Mesendoderm (in vitro differentiated cells): ENCODE data around the gene ZNF639.
A peak's percentile ranks its signal among the peaks of the same experiment; 100 is the strongest.

Experiments used
- DNase-seq: peaks from one replicate; pipeline ENCODE4 v3.0.0; 2013
- H2AK5ac ChIP-seq: 2 replicates; pipeline ENCODE4 v1.6.1; 2013; ENCODE audit warnings: low read length, inconsistent platforms
- H2BK120ac ChIP-seq: 2 replicates; pipeline ENCODE4 v1.6.1; 2013; ENCODE audit warnings: low read depth, mild to moderate bottlenecking, low read length, moderate library complexity, mixed read lengths
- H2BK15ac ChIP-seq: replicated peaks from 2 replicates; pipeline ENCODE4 v1.6.1; 2013; ENCODE audit warnings: low read depth, mild to moderate bottlenecking, moderate library complexity
- H2BK5ac ChIP-seq: 2 replicates; pipeline ENCODE4 v1.6.1; 2013; ENCODE audit warnings: low read length, inconsistent platforms
- H3K18ac ChIP-seq: 2 replicates; pipeline ENCODE4 v1.6.1; 2013; ENCODE audit warnings: mild to moderate bottlenecking, low read length, mixed read lengths
- H3K23ac ChIP-seq: one replicate; pipeline ENCODE4 v1.6.1; 2013; ENCODE audit warnings: low read length
- H3K27ac ChIP-seq: 2 replicates; pipeline ENCODE4 v1.5.1; 2013; ENCODE audit warnings: low read depth, mild to moderate bottlenecking, inconsistent platforms, low read length, moderate library complexity
- H3K27me3 ChIP-seq: 2 replicates; pipeline ENCODE4 v1.6.1; 2013; ENCODE audit warnings: low read length, control low read depth, mild to moderate bottlenecking, inconsistent platforms; ENCODE audit not compliant: insufficient read depth, poor library complexity
- H3K36me3 ChIP-seq: 2 replicates; pipeline ENCODE4 v1.6.1; 2013; ENCODE audit warnings: low read length, inconsistent platforms; ENCODE audit not compliant: control insufficient read depth, insufficient read depth
- H3K4ac ChIP-seq: one replicate; pipeline ENCODE4 v1.6.1; 2013; ENCODE audit warnings: low read depth, mild to moderate bottlenecking, low read length, moderate library complexity
- H3K4me1 ChIP-seq: 2 replicates; pipeline ENCODE4 v1.6.1; 2013; ENCODE audit warnings: low read depth, low read length, inconsistent platforms; ENCODE audit not compliant: control insufficient read depth
- H3K4me2 ChIP-seq: 2 replicates; pipeline ENCODE4 v1.6.1; 2013; ENCODE audit warnings: low read length
- H3K4me3 ChIP-seq: 2 replicates; pipeline ENCODE4 v1.5.1; 2013; ENCODE audit warnings: mild to moderate bottlenecking, low read length
- H3K56ac ChIP-seq: one replicate; pipeline ENCODE4 v1.6.1; 2013; ENCODE audit warnings: low read length
- H3K79me1 ChIP-seq: 2 replicates; pipeline ENCODE4 v1.6.1; 2013; ENCODE audit warnings: low read length, inconsistent platforms
- H3K79me2 ChIP-seq: 2 replicates; pipeline ENCODE4 v1.6.1; 2013; ENCODE audit warnings: mild to moderate bottlenecking, low read length; ENCODE audit not compliant: control insufficient read depth, insufficient read depth
- H3K9ac ChIP-seq: 2 replicates; pipeline ENCODE4 v1.6.1; 2013; ENCODE audit warnings: low read length, inconsistent platforms
- H4K5ac ChIP-seq: one replicate; pipeline ENCODE4 v1.6.1; 2013; ENCODE audit warnings: low read length
- H4K8ac ChIP-seq: one replicate; pipeline ENCODE4 v1.6.1; 2013; ENCODE audit warnings: low read depth, mild to moderate bottlenecking, control low read depth, low read length, moderate library complexity
- WGBS: extraction: QIAGEN DNeasy Blood & Tissue Kit; methylation state at CpG from one replicate; pipeline ENCODE4 v1.1.7; 2013; ENCODE audit warnings: low lambda C conversion rate, missing lambda C conversion rate; ENCODE audit not compliant: insufficient coverage; ENCODE audit errors: extremely low coverage; 5-methylcytosine and 5-hydroxymethylcytosine counted together

The ZNF639 gene

GRCh38 chr3:179333084-179333483, 10.3 kb downstream of the ZNF639 start:
- no peak for DNase-seq
- H3K79me2 ChIP-seq: no peaks in the 10 kb centered on the region
- no peak overlapping the region for H4K8ac ChIP-seq
- no peaks in the 10 kb centered on the region for H3K27me3 ChIP-seq
- no peak overlapping the region for H3K56ac ChIP-seq
- H2BK120ac ChIP-seq: no peak overlapping the region
- H2BK15ac ChIP-seq: no peak overlapping the region
- no peak overlapping the region for H2AK5ac ChIP-seq
- H3K4me2 ChIP-seq: no peak overlapping the region
- WGBS: no CpG with 5 or more reads among the region's 2 CpGs
- H3K4ac ChIP-seq: no peak overlapping the region
- no peak overlapping the region for H3K4me3 ChIP-seq
- no peak overlapping the region for H3K27ac ChIP-seq
- no peak overlapping the region for H3K23ac ChIP-seq
- no peak overlapping the region for H3K18ac ChIP-seq
- no peaks in the 10 kb centered on the region for H3K4me1 ChIP-seq
- no peak overlapping the region for H2BK5ac ChIP-seq
- H4K5ac ChIP-seq: no peak overlapping the region
- H3K79me1 ChIP-seq: no peaks in the 10 kb centered on the region
- peaks cover 8% of the 10 kb centered on the region for H3K36me3 ChIP-seq
- no peak overlapping the region for H3K9ac ChIP-seq

GRCh38 chr3:179336345-179336929, 13.6 kb downstream of the ZNF639 start:
- no peaks in the 10 kb centered on the region for H3K27me3 ChIP-seq
- H3K4ac ChIP-seq: no peak overlapping the region

DNA sequence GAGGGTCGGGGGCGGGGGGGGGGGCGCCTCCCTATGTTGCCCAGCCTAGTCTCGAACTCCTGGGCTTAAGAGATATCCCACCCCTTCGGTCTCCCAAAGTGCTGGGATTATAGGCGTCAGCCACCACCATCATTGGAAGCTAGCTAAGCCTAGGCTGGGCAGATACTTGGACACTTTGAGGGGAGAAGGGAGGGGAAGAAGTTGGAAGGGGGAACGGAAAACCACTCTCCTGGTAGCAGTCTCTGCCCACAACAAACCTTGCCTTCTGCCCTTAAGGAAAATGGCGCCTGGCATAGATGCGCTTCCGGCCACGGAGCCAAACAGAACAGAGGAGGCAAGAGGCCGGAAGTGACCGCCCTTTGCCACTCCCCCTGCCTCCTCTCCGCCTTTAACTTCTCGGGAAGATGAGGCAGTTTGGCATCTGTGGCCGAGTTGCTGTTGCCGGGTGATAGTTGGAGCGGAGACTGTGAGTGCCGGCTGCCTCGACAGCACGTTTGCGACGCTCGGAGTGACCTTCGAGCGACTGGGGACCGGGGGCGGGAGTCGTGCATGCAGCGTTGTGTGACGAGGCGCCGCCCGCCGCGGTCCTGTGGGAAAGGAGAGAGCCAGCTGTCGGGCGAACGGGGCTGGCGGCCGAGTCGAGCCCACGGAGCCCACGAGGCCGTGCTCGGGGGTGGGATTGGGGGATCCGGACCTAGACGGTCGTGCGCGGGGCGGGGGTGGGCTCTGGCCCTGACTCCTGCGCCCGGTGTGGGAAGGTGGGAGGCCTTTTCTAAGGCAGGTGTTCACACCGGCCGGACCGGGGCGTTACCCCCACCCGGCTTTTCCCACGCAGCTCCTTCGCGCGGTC, 24.7 kb downstream of the ZNF639 start, which contains the start of gene MFN1:
Gene MFN1, plus strand, starts transcription at position 365 of the 850 bp plus-strand sequence. CDS start 1,143 bp downstream, outside the sequence.
- peak within 1 kb of the TSS; percentile 76 for H3K9ac ChIP-seq
- no peak within 1 kb of the TSS for H3K18ac ChIP-seq
- H3K79me2 ChIP-seq: no peaks in the 10 kb centered on the region
- H3K79me1 ChIP-seq: peaks cover 3% of the 10 kb centered on the region
- H3K23ac ChIP-seq: no peak within 1 kb of the TSS
- H3K4me3 ChIP-seq: peak within 1 kb of the TSS; percentile 75
- peak within 1 kb of the TSS; percentile 86 for H3K56ac ChIP-seq
- H3K4me2 ChIP-seq: peak within 1 kb of the TSS; percentile 53
- DNase-seq: peak; percentile 97
- H3K36me3 ChIP-seq: no peaks in the 10 kb centered on the region
- H3K27ac ChIP-seq: no peak within 1 kb of the TSS
- H3K4me1 ChIP-seq: peaks cover 2% of the 10 kb centered on the region
- H3K27me3 ChIP-seq: no peaks in the 10 kb centered on the region
- H4K8ac ChIP-seq: peak within 1 kb of the TSS; percentile 68
- peak within 1 kb of the TSS; percentile 8 for H3K4ac ChIP-seq
- H2AK5ac ChIP-seq: no peak within 1 kb of the TSS
- no CpG with 5 or more reads among the region's 63 CpGs for WGBS
- H2BK15ac ChIP-seq: no peak within 1 kb of the TSS
- H4K5ac ChIP-seq: no peak within 1 kb of the TSS
- H2BK5ac ChIP-seq: no peak within 1 kb of the TSS
- no peak within 1 kb of the TSS for H2BK120ac ChIP-seq

More at GRCh38 chr3:179336345-179336929, 13.6 kb downstream of the ZNF639 start:
- peak; percentile 26 for DNase-seq
- Histone ChIP-seq H3K36me3 (peaks cover 5% of the 10 kb centered on the region), H3K4me2 (no peak overlapping the region), H2BK120ac (no peak overlapping the region), H3K18ac (no peak overlapping the region), H2AK5ac (no peak overlapping the region), H2BK5ac (no peak overlapping the region), H3K79me1 (no peaks in the 10 kb centered on the region), H3K4me1 (no peaks in the 10 kb centered on the region), H4K8ac (no peak overlapping the region), H3K9ac (no peak overlapping the region), H3K79me2 (no peaks in the 10 kb centered on the region), H3K27ac (no peak overlapping the region), H3K4me3 (no peak overlapping the region), H2BK15ac (no peak overlapping the region), H3K56ac (no peak overlapping the region), H4K5ac (no peak overlapping the region), H3K23ac (no peak overlapping the region)
- no CpG with 5 or more reads among the region's 1 CpG for WGBS

DNA sequence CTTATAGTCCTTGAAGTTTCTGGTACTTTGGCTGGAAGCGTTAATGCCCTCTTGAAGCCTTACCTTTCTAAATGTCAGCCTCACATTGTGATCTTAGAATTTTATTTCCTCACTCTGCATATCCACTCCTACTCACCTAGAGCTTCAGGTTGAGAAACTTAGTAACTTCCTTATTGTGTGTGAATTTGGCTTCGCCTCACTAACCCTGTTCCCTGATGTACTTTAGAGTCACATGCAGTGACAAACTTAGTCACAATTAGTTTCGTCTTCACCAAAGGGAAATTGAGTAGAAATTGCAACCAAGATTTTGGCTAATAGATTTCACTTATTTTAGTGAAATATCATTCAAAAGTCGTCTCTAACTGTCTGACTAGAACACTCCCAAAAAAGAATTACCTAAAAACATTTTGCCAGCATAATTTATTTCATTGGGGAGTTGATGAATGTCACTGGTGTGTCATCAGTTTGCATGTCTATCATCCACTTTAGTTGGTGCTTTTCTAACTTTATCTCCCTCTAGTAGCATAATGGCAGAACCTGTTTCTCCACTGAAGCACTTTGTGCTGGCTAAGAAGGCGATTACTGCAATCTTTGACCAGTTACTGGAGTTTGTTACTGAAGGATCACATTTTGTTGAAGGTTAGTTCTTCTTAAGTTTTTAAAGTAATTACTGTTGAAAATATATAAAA, 25.6 kb downstream of the ZNF639 start:
- H3K27ac ChIP-seq: no peak overlapping the region
- no peak overlapping the region for H4K5ac ChIP-seq
- no peak overlapping the region for H2BK15ac ChIP-seq
- no peak overlapping the region for H3K23ac ChIP-seq
- peak overlapping the region; percentile 76 for H3K9ac ChIP-seq
- H3K4me1 ChIP-seq: peaks cover 2% of the 10 kb centered on the region
- H2AK5ac ChIP-seq: no peak overlapping the region
- no peak overlapping the region for H2BK120ac ChIP-seq
- H3K79me1 ChIP-seq: peaks cover 3% of the 10 kb centered on the region
- DNase-seq: no peak
- H3K4me3 ChIP-seq: peak overlapping the region; percentile 75
- no peak overlapping the region for H3K4ac ChIP-seq
- H3K36me3 ChIP-seq: no peaks in the 10 kb centered on the region
- WGBS: no CpG with 5 or more reads among the region's 5 CpGs
- H3K27me3 ChIP-seq: no peaks in the 10 kb centered on the region
- no peak overlapping the region for H4K8ac ChIP-seq
- no peaks in the 10 kb centered on the region for H3K79me2 ChIP-seq
- H3K18ac ChIP-seq: no peak overlapping the region
- peak overlapping the region; percentile 86 for H3K56ac ChIP-seq
- H3K4me2 ChIP-seq: peak overlapping the region; percentile 37
- H2BK5ac ChIP-seq: no peak overlapping the region

GRCh38 chr3:179355996-179356395, 33.2 kb downstream of the ZNF639 start:
- no peak overlapping the region for H3K4me3 ChIP-seq
- H3K9ac ChIP-seq: no peak overlapping the region
- H3K56ac ChIP-seq: no peak overlapping the region
- no peak overlapping the region for H2BK120ac ChIP-seq
- no peak overlapping the region for H3K18ac ChIP-seq
- H3K79me2 ChIP-seq: no peaks in the 10 kb centered on the region
- H2AK5ac ChIP-seq: no peak overlapping the region
- peaks cover 2% of the 10 kb centered on the region for H3K79me1 ChIP-seq
- DNase-seq: no peak
- H3K4me1 ChIP-seq: no peaks in the 10 kb centered on the region
- H3K4me2 ChIP-seq: no peak overlapping the region
- H3K36me3 ChIP-seq: no peaks in the 10 kb centered on the region
- H2BK15ac ChIP-seq: no peak overlapping the region
- WGBS: no CpG with 5 or more reads among the region's 1 CpG
- no peak overlapping the region for H4K5ac ChIP-seq
- H4K8ac ChIP-seq: no peak overlapping the region
- no peak overlapping the region for H3K27ac ChIP-seq
- H2BK5ac ChIP-seq: no peak overlapping the region
- H3K23ac ChIP-seq: no peak overlapping the region
- H3K4ac ChIP-seq: no peak overlapping the region
- no peaks in the 10 kb centered on the region for H3K27me3 ChIP-seq
